ENCODE results near the gene LPA. TPM values are rescaled to one million over a fixed set of nuclear protein-coding genes. Genes with fewer than 3 reads are reported as not detected.
"Not testable (repeated sequence)": the region's sequence is repeated elsewhere in the genome, so short reads cannot be mapped to it uniquely, and the experiment has no call there.

LPA gene, protein sequence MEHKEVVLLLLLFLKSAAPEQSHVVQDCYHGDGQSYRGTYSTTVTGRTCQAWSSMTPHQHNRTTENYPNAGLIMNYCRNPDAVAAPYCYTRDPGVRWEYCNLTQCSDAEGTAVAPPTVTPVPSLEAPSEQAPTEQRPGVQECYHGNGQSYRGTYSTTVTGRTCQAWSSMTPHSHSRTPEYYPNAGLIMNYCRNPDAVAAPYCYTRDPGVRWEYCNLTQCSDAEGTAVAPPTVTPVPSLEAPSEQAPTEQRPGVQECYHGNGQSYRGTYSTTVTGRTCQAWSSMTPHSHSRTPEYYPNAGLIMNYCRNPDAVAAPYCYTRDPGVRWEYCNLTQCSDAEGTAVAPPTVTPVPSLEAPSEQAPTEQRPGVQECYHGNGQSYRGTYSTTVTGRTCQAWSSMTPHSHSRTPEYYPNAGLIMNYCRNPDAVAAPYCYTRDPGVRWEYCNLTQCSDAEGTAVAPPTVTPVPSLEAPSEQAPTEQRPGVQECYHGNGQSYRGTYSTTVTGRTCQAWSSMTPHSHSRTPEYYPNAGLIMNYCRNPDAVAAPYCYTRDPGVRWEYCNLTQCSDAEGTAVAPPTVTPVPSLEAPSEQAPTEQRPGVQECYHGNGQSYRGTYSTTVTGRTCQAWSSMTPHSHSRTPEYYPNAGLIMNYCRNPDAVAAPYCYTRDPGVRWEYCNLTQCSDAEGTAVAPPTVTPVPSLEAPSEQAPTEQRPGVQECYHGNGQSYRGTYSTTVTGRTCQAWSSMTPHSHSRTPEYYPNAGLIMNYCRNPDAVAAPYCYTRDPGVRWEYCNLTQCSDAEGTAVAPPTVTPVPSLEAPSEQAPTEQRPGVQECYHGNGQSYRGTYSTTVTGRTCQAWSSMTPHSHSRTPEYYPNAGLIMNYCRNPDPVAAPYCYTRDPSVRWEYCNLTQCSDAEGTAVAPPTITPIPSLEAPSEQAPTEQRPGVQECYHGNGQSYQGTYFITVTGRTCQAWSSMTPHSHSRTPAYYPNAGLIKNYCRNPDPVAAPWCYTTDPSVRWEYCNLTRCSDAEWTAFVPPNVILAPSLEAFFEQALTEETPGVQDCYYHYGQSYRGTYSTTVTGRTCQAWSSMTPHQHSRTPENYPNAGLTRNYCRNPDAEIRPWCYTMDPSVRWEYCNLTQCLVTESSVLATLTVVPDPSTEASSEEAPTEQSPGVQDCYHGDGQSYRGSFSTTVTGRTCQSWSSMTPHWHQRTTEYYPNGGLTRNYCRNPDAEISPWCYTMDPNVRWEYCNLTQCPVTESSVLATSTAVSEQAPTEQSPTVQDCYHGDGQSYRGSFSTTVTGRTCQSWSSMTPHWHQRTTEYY (N-terminal part only)
- total RNA-seq (1 to 10 TPM in 3 of 9 donors, under 1 TPM in 2, not detected in 4; 0.26 to 5.7 (median 1.2) TPM), polyA plus RNA-seq (under 1 TPM in 2 of 3 donors, not detected in 1; 0.10 to 0.15 TPM)
- long read RNA-seq, donor 1, result 0 reads
- long read RNA-seq, donor 2, result 0 reads
- long read RNA-seq, donor 3, result 0 reads
- long read RNA-seq, donor 4, result 0 reads
- long read RNA-seq, donor 5, result 0 reads
- long read RNA-seq, donor 6, result 0 reads
- long read RNA-seq, donor 7, result 0 reads
- long read RNA-seq, donor 8, partial matches to known transcripts, result 30 of 35 reads
- long read RNA-seq, donor 8, other reads (novel, unspliced or antisense), result 5 of 35 reads
- long read RNA-seq, donor 9, result 0 reads
- long read RNA-seq, donor 10, result 0 reads

- H3K4me3 ChIP-seq; H3K27ac ChIP-seq; H3K9me3 ChIP-seq (replicated peaks in 1 of 3); DNase-seq; H3K27me3 ChIP-seq; intact Hi-C loops (cut with DNase I); H3K36me3 ChIP-seq (replicated peaks in 1 of 2); H3K4me1 ChIP-seq (replicated peaks in 1 of 2): not testable (repeated sequence)
- 86 to 100% (median 89%) methylated on average over 1 of the region's 1 CpG for WGBS, 4 donors
These were observed at the start of gene LPA for GRCh38 chr6:160664198-160664597. LPA (minus strand) TSS chr6:160664275; CDS start chr6:160664214, 61 bp downstream.

- H3K36me3 ChIP-seq (replicated peaks in 1 of 2); intact Hi-C loops (cut with DNase I); H3K27me3 ChIP-seq; H3K9me3 ChIP-seq (replicated peaks in 1 of 3); DNase-seq; H3K27ac ChIP-seq; H3K4me3 ChIP-seq; H3K4me1 ChIP-seq (replicated peaks in 1 of 2): not testable (repeated sequence)
These were observed 44.9 kb upstream of the LPA start for GRCh38 chr6:160708993-160709392.

GRCh38 chr6:160704688-160705087 lies 40.6 kb upstream of the LPA start:
- H3K27me3 ChIP-seq; DNase-seq; H3K4me1 ChIP-seq (replicated peaks in 1 of 2); H3K27ac ChIP-seq; H3K4me3 ChIP-seq; H3K9me3 ChIP-seq (replicated peaks in 1 of 3); H3K36me3 ChIP-seq (replicated peaks in 1 of 2); intact Hi-C loops (cut with DNase I): not testable (repeated sequence)
- WGBS, 4 donors, result 84 to 88% (median 85%) methylated on average over 7 of the region's 7 CpGs

- H3K9me3 ChIP-seq (replicated peaks in 1 of 3); DNase-seq; H3K27me3 ChIP-seq; intact Hi-C loops (cut with DNase I); H3K36me3 ChIP-seq (replicated peaks in 1 of 2); H3K4me3 ChIP-seq; H3K27ac ChIP-seq; H3K4me1 ChIP-seq (replicated peaks in 1 of 2): not testable (repeated sequence)
- 80 to 88% (median 86%) methylated on average over 6 of the region's 6 CpGs for WGBS, 4 donors
These were observed 38.0 kb upstream of the LPA start, which contains the start of gene PLG for GRCh38 chr6:160701918-160702680. PLG (plus strand) TSS chr6:160702244; CDS start chr6:160702305, 61 bp downstream.

GRCh38 chr6:160697826-160698225 lies 33.8 kb upstream of the LPA start:
- Histone ChIP-seq H3K36me3 (replicated peaks in 1 of 2) (no peaks in the 10 kb centered on the region), H3K9me3 (replicated peaks in 1 of 3) (no peaks in the 10 kb centered on the region)
- TF ChIP-seq POLR2A (IDR thresholded peaks at IDR 0.05), result no peak
- no peak for TF ChIP-seq CTCF (IDR thresholded peaks at IDR 0.05)

GRCh38 chr6:160696884-160697283 lies 32.8 kb upstream of the LPA start:
- H3K27ac ChIP-seq; intact Hi-C loops (cut with DNase I); H3K4me3 ChIP-seq; H3K36me3 ChIP-seq (replicated peaks in 1 of 2); H3K4me1 ChIP-seq (replicated peaks in 1 of 2); H3K27me3 ChIP-seq; H3K9me3 ChIP-seq (replicated peaks in 1 of 3): not testable (repeated sequence)
- peak in 6 of 7 donors; percentile 42 to 83 (median 64) for DNase-seq
- WGBS, 4 donors, result 35 to 55% (median 40%) methylated on average over 3 of the region's 3 CpGs

More at GRCh38 chr6:160697826-160698225, 33.8 kb upstream of the LPA start:
- Histone ChIP-seq H3K27ac (no peak overlapping the region), H3K4me1 (replicated peaks in 1 of 2) (no peaks in the 10 kb centered on the region), H3K4me3 (no peak overlapping the region), H3K27me3 (no peaks in the 10 kb centered on the region)
- WGBS, 4 donors, result 75 to 87% (median 83%) methylated on average over 6 of the region's 6 CpGs
- no peak for DNase-seq
- intact Hi-C loops (cut with DNase I), result no loop called here

DNA sequence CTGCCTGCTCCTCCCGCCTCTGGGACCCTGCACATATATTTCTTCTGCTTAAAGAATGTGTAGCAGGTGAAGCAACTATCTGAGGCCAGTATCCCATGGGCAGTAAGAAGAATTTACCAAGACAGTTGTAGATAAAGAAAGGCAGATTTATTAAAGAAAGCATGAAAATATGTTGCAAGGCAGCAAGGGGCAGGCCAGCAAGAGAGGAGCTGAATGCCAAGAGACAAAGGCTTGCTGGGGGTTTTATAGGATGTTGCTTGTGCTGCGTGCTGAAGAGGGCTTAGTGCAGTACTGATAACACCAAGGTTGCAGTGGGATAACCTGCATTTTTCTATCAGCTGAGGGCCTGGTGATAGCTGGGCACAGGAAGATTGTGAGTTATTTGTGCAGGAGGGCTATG lies 31.5 kb upstream of the LPA start:
- H3K36me3 ChIP-seq (replicated peaks in 1 of 2); H3K4me3 ChIP-seq; H3K9me3 ChIP-seq (replicated peaks in 1 of 3); H3K27me3 ChIP-seq; DNase-seq; H3K27ac ChIP-seq; intact Hi-C loops (cut with DNase I); H3K4me1 ChIP-seq (replicated peaks in 1 of 2): not testable (repeated sequence)
- WGBS, 4 donors, result 61 to 75% (median 68%) methylated on average over 2 of the region's 2 CpGs

DNA sequence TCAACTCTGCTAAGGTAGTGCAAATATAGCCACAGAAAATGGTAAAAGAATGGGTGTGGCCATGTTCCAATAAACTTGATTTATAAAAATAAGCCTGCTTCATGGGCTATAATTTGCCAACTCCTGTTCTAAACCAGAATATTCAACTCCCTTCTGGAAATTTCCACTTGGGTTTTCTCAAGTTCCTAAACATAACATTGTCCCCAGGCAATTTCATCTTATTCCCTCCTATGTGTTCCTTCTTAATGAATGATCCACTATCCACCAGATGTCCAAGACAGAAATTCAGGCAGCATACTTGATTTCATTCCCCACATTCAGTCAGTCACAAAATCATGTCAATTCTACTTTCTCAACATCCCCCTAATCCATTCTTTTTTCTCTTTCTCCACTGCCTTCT lies 30.9 kb upstream of the LPA start:
- H3K27ac ChIP-seq; H3K36me3 ChIP-seq (replicated peaks in 1 of 2); H3K4me1 ChIP-seq (replicated peaks in 1 of 2); intact Hi-C loops (cut with DNase I); H3K9me3 ChIP-seq (replicated peaks in 1 of 3); H3K27me3 ChIP-seq; DNase-seq; H3K4me3 ChIP-seq: not testable (repeated sequence)

All from adrenal gland (tissue), 19 donors.